ENCODE measurements around the gene MANBA. TPM values are rescaled to one million over a fixed set of nuclear protein-coding genes. Genes with fewer than 3 reads are reported as not detected.
A peak's percentile ranks its signal among the peaks of the same experiment; 100 is the strongest.

MANBA gene
- total and polyA plus RNA-seq, 2 of the 4 experiments (the other 2 are of a cell fraction): 11.5 to 17.2 TPM

- POLR2A ChIA-PET (ENCODE audit: unreplicated experiment): no interaction called here
- no peak overlapping the region for H3K23ac ChIP-seq (ENCODE audit: low read depth, low read length)
- dilution Hi-C loops (cut with HindIII; ENCODE audit: low sequenced_read_pairs, unreplicated experiment) (no loop called here), in situ Hi-C loops (cut with MboI; ENCODE audit: low sequenced_read_pairs) (no loop called here), intact Hi-C loops (cut with micrococcal nuclease) (loop anchor here (10.0 kb wide), 1 partner anchor 93 kb away; the partner anchor contains the start of gene NFKB1)
- peaks cover 8% of the 10 kb centered on the region for H3K9me1 ChIP-seq (ENCODE audit: insufficient read depth, low read length)
- no peak overlapping the region for H3K4me3 ChIP-seq (ENCODE audit: insufficient read depth, low read depth, low read length)
- H3K27ac ChIP-seq (ENCODE audit: insufficient read depth, low read length): no peak overlapping the region
- no peak for TF ChIP-seq BHLHE40 (IDR thresholded peaks at IDR 0.05; ENCODE audit: low read depth, low read length)
- no peak for TF ChIP-seq RAD21 (IDR thresholded peaks at IDR 0.05; ENCODE audit: low read length)
- TF ChIP-seq MAFK (IDR thresholded peaks at IDR 0.05; ENCODE audit: low read depth, low read length): no peak
- no peak for TF ChIP-seq CEBPB (IDR thresholded peaks at IDR 0.05; ENCODE audit: low read depth, low read length)
- no peak for TF ChIP-seq NFE2L2 (IDR thresholded peaks at IDR 0.05; ENCODE audit: low read depth, low read length)
- TF ChIP-seq RFX5 (IDR thresholded peaks at IDR 0.05; ENCODE audit: low read depth, low read length): no peak
- TF ChIP-seq CTCF (conservative IDR thresholded peaks at IDR 0.05; ENCODE audit: low read depth, low read length): no peak
- TF ChIP-seq FOS (IDR thresholded peaks at IDR 0.05; ENCODE audit: low read depth, low read length): no peak
- TF ChIP-seq, protein P1, sequence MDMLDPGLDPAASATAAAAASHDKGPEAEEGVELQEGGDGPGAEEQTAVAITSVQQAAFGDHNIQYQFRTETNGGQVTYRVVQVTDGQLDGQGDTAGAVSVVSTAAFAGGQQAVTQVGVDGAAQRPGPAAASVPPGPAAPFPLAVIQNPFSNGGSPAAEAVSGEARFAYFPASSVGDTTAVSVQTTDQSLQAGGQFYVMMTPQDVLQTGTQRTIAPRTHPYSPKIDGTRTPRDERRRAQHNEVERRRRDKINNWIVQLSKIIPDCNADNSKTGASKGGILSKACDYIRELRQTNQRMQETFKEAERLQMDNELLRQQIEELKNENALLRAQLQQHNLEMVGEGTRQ (IDR thresholded peaks at IDR 0.05; ENCODE audit: low read depth, low read length): no peak
- TF ChIP-seq CHD1 (IDR thresholded peaks at IDR 0.05; ENCODE audit: low read depth, low read length): no peak
- no peak for TF ChIP-seq ELK1 (IDR thresholded peaks at IDR 0.05; ENCODE audit: borderline replicate concordance, low read depth, low read length)
- no peak for TF ChIP-seq POLR2A (IDR thresholded peaks at IDR 0.05; ENCODE audit: low read depth, low read length)
- TF ChIP-seq RCOR1 (IDR thresholded peaks at IDR 0.05; ENCODE audit: insufficient replicate concordance, low read length): no peak
- TF ChIP-seq MAZ (IDR thresholded peaks at IDR 0.05; ENCODE audit: borderline replicate concordance, low read depth, low read length): no peak
- no peak for TF ChIP-seq MXI1 (IDR thresholded peaks at IDR 0.05; ENCODE audit: borderline replicate concordance, low read depth, low read length)
- TF ChIP-seq SMC3 (IDR thresholded peaks at IDR 0.05; ENCODE audit: low read depth, low read length): no peak
- BruUV-seq (replicated peaks): no TSS peak
- no peak overlapping the region for H2AK5ac ChIP-seq (ENCODE audit: low read depth, low read length)
- no peak overlapping the region for H2AFZ ChIP-seq (replicated peaks; ENCODE audit: low read length, poor library complexity)
- no peaks in the 10 kb centered on the region for H3K27me3 ChIP-seq (ENCODE audit: control insufficient read depth, insufficient read depth, low read length)
- H4K91ac ChIP-seq (ENCODE audit: insufficient read depth, low read depth, low read length): no peak overlapping the region
- H2BK120ac ChIP-seq (ENCODE audit: low read depth, low read length): no peak overlapping the region
- H2AK9ac ChIP-seq (replicated peaks; ENCODE audit: low read depth, low read length, poor library complexity): no peak overlapping the region
- H3K36me3 ChIP-seq (ENCODE audit: control insufficient read depth, insufficient read depth, low read length): peaks cover 28% of the 10 kb centered on the region
- peak; percentile 45 for DNase-seq
- no peak overlapping the region for H3K9ac ChIP-seq (ENCODE audit: low read depth, low read length)
- no peak overlapping the region for H4K8ac ChIP-seq (ENCODE audit: low read depth in 2 of 2, low read length in 2 of 2)
- H2BK5ac ChIP-seq (ENCODE audit: low read depth, low read length, poor library complexity, severe bottlenecking): no peak overlapping the region
- H3K18ac ChIP-seq (ENCODE audit: low read depth, low read length): peak overlapping the region; percentile 49; the same call in 1 of the 2 replicates
- WGBS, 2 experiments (ENCODE audit: extremely low coverage in 2 of 2, insufficient read length in 1 of 2): no CpG with 5 or more reads among the region's 1 CpG
- H4K20me1 ChIP-seq (ENCODE audit: insufficient read depth, low read length): no peaks in the 10 kb centered on the region
- H3K4ac ChIP-seq (ENCODE audit: low read depth, low read length): no peak overlapping the region
- peaks cover 0 to 3% of the 10 kb centered on the region in 2 experiments; a peak in 2 of 4 replicates for H3K79me1 ChIP-seq (ENCODE audit: low read depth in 1 of 2, low read length in 2 of 2)
- no peak overlapping the region for H3K4me2 ChIP-seq (ENCODE audit: low read depth, low read length)
- H3K56ac ChIP-seq (ENCODE audit: extremely low read depth, insufficient read depth, low read length): no peak overlapping the region
- H3K4me1 ChIP-seq (ENCODE audit: control insufficient read depth, insufficient read depth, low read length): peaks cover 11% of the 10 kb centered on the region
- no peak overlapping the region for H2BK20ac ChIP-seq (ENCODE audit: low read depth, low read length)
- ATAC-seq (ENCODE audit: low read depth): peak; percentile 73
- no peaks in the 10 kb centered on the region for H3K9me3 ChIP-seq (ENCODE audit: control insufficient read depth, insufficient read depth, low read length)
- CTCF ChIA-PET: interaction anchor here (0.6 kb wide), 1 partner anchor 154 kb away, joined by 3 read pairs; no protein-coding TSS in a partner anchor
- no peak overlapping the region for H2BK15ac ChIP-seq (ENCODE audit: low read depth, low read length)
- no peak overlapping the region; the same call in 1 of the 2 replicates for H4K5ac ChIP-seq (ENCODE audit: low read depth, low read length)
- no peak overlapping the region for H3K14ac ChIP-seq (replicated peaks; ENCODE audit: low read depth, low read length)
Measured at GRCh38 chr4:102598086-102598761, 162.5 kb downstream of the MANBA start.
